Keratinocyte (primary cell): ENCODE measurements around the gene PRPSAP1. TPM values are rescaled to one million over a fixed set of nuclear protein-coding genes. Genes with fewer than 3 reads are reported as not detected.

Experiments
- DNase-seq: peaks from one replicate; pipeline ENCODE4 v3.0.0-alpha.2; 2011; ENCODE audit warnings: low read depth, missing footprints, low spot score
- FAIRE-seq: peaks from 2 replicates; lab custom pipeline; 2011; peaks lifted over from hg19 to GRCh38; lab: Jason Lieb, UNC
- H2AFZ ChIP-seq: 2 replicates; pipeline ENCODE4 v1.6.0; 2012; ENCODE audit warnings: low read length, control low read depth, inconsistent platforms; ENCODE audit not compliant: control insufficient read depth
- H3K27ac ChIP-seq: 2 replicates; pipeline ENCODE4 v1.5.1; 2011; ENCODE audit warnings: low read length; ENCODE audit not compliant: control insufficient read depth, insufficient read depth
- H3K27me3 ChIP-seq: 3 replicates; pipeline ENCODE4 v1.6.0; 2011; ENCODE audit warnings: low read length; ENCODE audit not compliant: control insufficient read depth, insufficient read depth; ENCODE audit errors: extremely low read depth
- H3K36me3 ChIP-seq, 2 experiments: 2 replicates in 1 of 2; 3 replicates in 1 of 2; pipeline ENCODE4 v1.5.1; 2011; ENCODE audit warnings: low read length in 2 of 2, mild to moderate bottlenecking in 1 of 2; ENCODE audit not compliant: control insufficient read depth in 2 of 2, insufficient read depth in 2 of 2; ENCODE audit errors: extremely low read depth in 1 of 2
- H3K4me1 ChIP-seq: 3 replicates; pipeline ENCODE4 v1.5.1; 2011; ENCODE audit warnings: low read length; ENCODE audit not compliant: control insufficient read depth, insufficient read depth; ENCODE audit errors: extremely low read depth
- H3K4me2 ChIP-seq: 3 replicates; pipeline ENCODE4 v1.6.0; 2011; ENCODE audit warnings: low read depth, low read length; ENCODE audit not compliant: control insufficient read depth, insufficient read depth; ENCODE audit errors: extremely low read depth
- H3K4me3 ChIP-seq, 3 experiments: fragments of 200-600 bp in 1 of 3; sonication (generic) in 1 of 3; 2 replicates in 2 of 3; 3 replicates in 1 of 3; pipeline ENCODE4 v1.5.1; 2011 to 2016; ENCODE audit warnings: low read length in 3 of 3, mild to moderate bottlenecking in 3 of 3, control low read depth in 2 of 3, inconsistent platforms in 1 of 3, low read depth in 1 of 3, mixed read lengths in 1 of 3, mixed run types in 1 of 3, moderate library complexity in 1 of 3; ENCODE audit not compliant: control insufficient read depth in 2 of 3, insufficient read depth in 2 of 3; ENCODE audit errors: extremely low read depth in 1 of 3
- H3K79me2 ChIP-seq: 2 replicates; pipeline ENCODE4 v1.6.0; 2012; ENCODE audit warnings: low read length; ENCODE audit not compliant: control insufficient read depth, insufficient read depth
- H3K9ac ChIP-seq: 3 replicates; pipeline ENCODE4 v1.6.0; 2011; ENCODE audit warnings: low read length; ENCODE audit not compliant: control insufficient read depth, insufficient read depth; ENCODE audit errors: extremely low read depth
- H3K9me1 ChIP-seq: 3 replicates; pipeline ENCODE4 v1.6.0; 2011; ENCODE audit warnings: low read length; ENCODE audit not compliant: control insufficient read depth, insufficient read depth; ENCODE audit errors: extremely low read depth
- H3K9me3 ChIP-seq: 2 replicates; pipeline ENCODE4 v1.5.1; 2012; ENCODE audit warnings: low read depth, low read length; ENCODE audit not compliant: control insufficient read depth
- H4K20me1 ChIP-seq: 3 replicates; pipeline ENCODE4 v1.6.0; 2011; ENCODE audit warnings: low read length; ENCODE audit not compliant: control insufficient read depth, insufficient read depth; ENCODE audit errors: extremely low read depth
- CTCF ChIP-seq, 3 experiments: IDR thresholded peaks in 1 of 3; conservative IDR thresholded peaks in 1 of 3; optimal IDR thresholded peaks in 1 of 3; 2 replicates in 2 of 3; 3 replicates in 1 of 3; pipeline versions ENCODE3 to v1.5.1; 2011; ENCODE audit warnings: low read length in 3 of 3, mild to moderate bottlenecking in 3 of 3, moderate library complexity in 2 of 3, control low read depth in 1 of 3, inconsistent platforms in 1 of 3; ENCODE audit not compliant: insufficient read depth in 2 of 3; ENCODE audit errors: extremely low read depth in 1 of 3
- EZH2 ChIP-seq: IDR thresholded peaks from one replicate; pipeline ENCODE4 v1.6.1; 2012; ENCODE audit warnings: inconsistent platforms, mild to moderate bottlenecking, low read length, moderate library complexity
- dilution Hi-C: fragments of 300-500 bp; cut with MboI; formaldehyde crosslinking; loops from one replicate; pipeline ENCODE4 v1.7.0; 2020; ENCODE audit warnings: low sequenced_read_pairs; ENCODE audit not compliant: extremely low pct_ligation_motif_present
- polyA plus RNA-seq, 5 experiments: library from polyadenylated mRNA; depleted of rRNA in 3 of 5; stranded (reverse) in 3 of 5; stranded (forward) in 1 of 5; unstranded in 1 of 5; fragments of >200 nt; gene quantifications; 1 replicate in 1 of 5; 2 replicates in 3 of 5; 3 replicates in 1 of 5; pipeline versions ENCODE4 v1.2.1 to v1.2.3, GENCODE V29; 2011 to 2012; ENCODE audit warnings: missing spikeins in 2 of 5, low read depth in 1 of 5, low replicate concordance in 1 of 5

Gene PRPSAP1
- polyA plus RNA-seq, 1 donor (not counting 4 experiments of a cell fraction or from before 2014, with no cell fraction given), result 51.4 TPM

- Histone ChIP-seq H3K27ac (no peak overlapping the region), H3K4me1 (no peaks in the 10 kb centered on the region), H3K4me2 (no peak overlapping the region), H2AFZ (no peak overlapping the region), H3K9me1 (no peaks in the 10 kb centered on the region), H3K36me3 (peaks cover 3 to 10% of the 10 kb centered on the region in 2 experiments), H3K4me3 (no peak overlapping the region), H4K20me1 (no peaks in the 10 kb centered on the region), H3K79me2 (peaks cover 9% of the 10 kb centered on the region), H3K9ac (no peak overlapping the region), H3K27me3 (no peaks in the 10 kb centered on the region), H3K9me3 (no peaks in the 10 kb centered on the region)
- FAIRE-seq (no peak), DNase-seq (no peak)
- TF ChIP-seq EZH2, result no peak
- no peak for TF ChIP-seq CTCF (optimal IDR thresholded peaks at IDR 0.05 in 1 of 3, IDR thresholded peaks at IDR 0.05 in 1 of 3, conservative IDR thresholded peaks at IDR 0.05 in 1 of 3; ENCODE audit: extremely low read depth in 1 of 3, insufficient read depth in 2 of 3, low read length in 3 of 3)
- dilution Hi-C loops, result no loop called here
These were observed 17.9 kb downstream of the PRPSAP1 start for GRCh38 chr17:76335716-76336381.

GRCh38 chr17:76333673-76334505 is 19.8 kb downstream of the PRPSAP1 start:
- peaks cover 9% of the 10 kb centered on the region for H3K79me2 ChIP-seq
- no peak overlapping the region for H3K9ac ChIP-seq
- TF ChIP-seq CTCF (optimal IDR thresholded peaks at IDR 0.05 in 1 of 3, IDR thresholded peaks at IDR 0.05 in 1 of 3, conservative IDR thresholded peaks at IDR 0.05 in 1 of 3; ENCODE audit: extremely low read depth in 1 of 3, insufficient read depth in 2 of 3, low read length in 3 of 3) (no peak), EZH2 (no peak)
- no peaks in the 10 kb centered on the region for H3K9me1 ChIP-seq
- H3K4me3 ChIP-seq, result no peak overlapping the region
- no peaks in the 10 kb centered on the region for H3K27me3 ChIP-seq
- DNase-seq (no peak), FAIRE-seq (no peak)
- dilution Hi-C loops, result no loop called here
- no peak overlapping the region for H2AFZ ChIP-seq
- no peaks in the 10 kb centered on the region for H3K4me1 ChIP-seq
- H3K36me3 ChIP-seq, result peaks cover 4 to 10% of the 10 kb centered on the region in 2 experiments
- no peaks in the 10 kb centered on the region for H3K9me3 ChIP-seq
- H3K4me2 ChIP-seq, result no peak overlapping the region
- no peak overlapping the region for H3K27ac ChIP-seq
- no peaks in the 10 kb centered on the region for H4K20me1 ChIP-seq
